ENCODE results near the gene WDR46.

GRCh38 chr6:33318426-33319073, 29.5 kb upstream of the WDR46 start:
- TF ChIP-seq POLR2A (IDR thresholded peaks at IDR 0.05; ENCODE audit: low read depth, low read length), result no peak
- TF ChIP-seq POLR2AphosphoS5 (IDR thresholded peaks at IDR 0.05; ENCODE audit: low read depth, low read length), result no peak
